HepG2 (cell line): ENCODE data around the gene FAM20A. TPM values are rescaled to one million over a fixed set of nuclear protein-coding genes. Genes with fewer than 3 reads are reported as not detected.

ENCODE experiments used
- ATAC-seq: fragments of 200-7000 bp; cut with Tn5 transposase; 3 replicates; pipeline ENCODE4 v1.9.1; 2020; ENCODE audit warnings: mild to moderate bottlenecking, moderate library complexity
- BruUV-seq: library from RNA; stranded (reverse); fragments of 400-500 nt; replicated peaks from 2 replicates; lab custom pipeline; 2021; lab: Mats Ljungman, UMichigan
- CTCF ChIA-PET: fragments of 300-600 bp; formaldehyde crosslinking; extraction: SDS; loops from one replicate; lab custom pipeline; 2021; ENCODE audit warnings: low total read pairs, inconsistent platforms, low intra/inter-chr PET ratio; lab: Yijun Ruan, JAX
- POLR2A ChIA-PET: fragments of 350-600 bp; sonication (Branson Sonifier 250); formaldehyde crosslinking; loops from one replicate; lab custom pipeline; 2020; ENCODE audit warnings: antibody characterized with exemption, inconsistent platforms; lab: Yijun Ruan, JAX
- DNase-seq: peaks from one replicate; pipeline ENCODE4 v3.0.0-alpha.2; 2015; ENCODE audit warnings: low spot score
- FAIRE-seq: peaks from 3 replicates; lab custom pipeline; 2011; peaks lifted over from hg19 to GRCh38; lab: Jason Lieb, UNC
- H2AFZ ChIP-seq: one replicate; pipeline ENCODE4 v1.6.1; 2011; ENCODE audit warnings: low read length, inconsistent platforms
- H3K27ac ChIP-seq: fragments of 300-600 bp; 3 replicates; pipeline ENCODE4 v1.8.0; 2011; ENCODE audit warnings: mixed run types, mild to moderate bottlenecking, mixed read lengths, low read length, inconsistent platforms; ENCODE audit not compliant: insufficient read depth; ENCODE audit errors: extremely low read length
- H3K27me3 ChIP-seq, 2 experiments: fragments of 200-600 bp in 1 of 2; 2 replicates in 1 of 2; 3 replicates in 1 of 2; pipeline versions ENCODE4 v1.6.0 to v1.8.0; 2011; ENCODE audit warnings: low read length in 2 of 2, mild to moderate bottlenecking in 2 of 2, moderate library complexity in 2 of 2, inconsistent platforms in 1 of 2; ENCODE audit not compliant: insufficient read depth in 2 of 2, control insufficient read depth in 1 of 2
- H3K36me3 ChIP-seq, 2 experiments: fragments of 200-600 bp in 1 of 2; replicated peaks in 1 of 2; 2 replicates in 1 of 2; 3 replicates in 1 of 2; pipeline versions ENCODE4 v1.5.1 to v1.8.0; 2011; ENCODE audit warnings: low read length in 2 of 2, inconsistent platforms in 1 of 2; ENCODE audit not compliant: insufficient read depth in 2 of 2, control insufficient read depth in 1 of 2
- H3K4me1 ChIP-seq: 2 replicates; pipeline ENCODE4 v1.5.1; 2012; ENCODE audit warnings: low read length, inconsistent platforms; ENCODE audit not compliant: insufficient read depth
- H3K4me2 ChIP-seq: 2 replicates; pipeline ENCODE4 v1.6.0; 2011; ENCODE audit warnings: low read depth, low read length, inconsistent platforms
- H3K4me3 ChIP-seq, 3 experiments: fragments of 200-600 bp in 1 of 3; sonication (generic), shearing (Covaris generic) in 1 of 3; replicated peaks in 1 of 3; 2 replicates each; pipeline ENCODE4 v1.5.1; 2011 to 2016; ENCODE audit warnings: low read length in 3 of 3, inconsistent platforms in 2 of 3, low read depth in 2 of 3, mild to moderate bottlenecking in 2 of 3, control low read depth in 1 of 3, mixed read lengths in 1 of 3; ENCODE audit not compliant: insufficient read depth in 1 of 3
- H3K79me2 ChIP-seq: one replicate; pipeline ENCODE4 v1.6.1; 2011; ENCODE audit warnings: low read length, inconsistent platforms; ENCODE audit not compliant: insufficient read depth
- H3K9ac ChIP-seq: 2 replicates; pipeline ENCODE4 v1.6.0; 2011; ENCODE audit warnings: mild to moderate bottlenecking, low read depth, low read length, inconsistent platforms; ENCODE audit not compliant: insufficient read depth
- H3K9me3 ChIP-seq: 2 replicates; pipeline ENCODE4 v1.5.1; 2012; ENCODE audit warnings: mild to moderate bottlenecking, low read length
- H4K20me1 ChIP-seq: 2 replicates; pipeline ENCODE4 v1.6.0; 2011; ENCODE audit warnings: inconsistent platforms, mild to moderate bottlenecking, low read length, moderate library complexity; ENCODE audit not compliant: insufficient read depth
- HNF4A ChIP-seq: sonication (generic); formaldehyde crosslinking; IDR thresholded peaks from 2 replicates; pipeline ENCODE4 v1.4.0; 2020; ENCODE audit warnings: missing genetic modification reagents
- NKX3-1 ChIP-seq: sonication (generic); formaldehyde crosslinking; IDR thresholded peaks from 2 replicates; pipeline ENCODE4 v1.5.0; 2020; ENCODE audit warnings: missing genetic modification reagents
- PAXIP1 ChIP-seq: sonication (generic); formaldehyde crosslinking; conservative IDR thresholded peaks from 2 replicates; pipeline ENCODE4 v1.4.0; 2020; ENCODE audit warnings: mild to moderate bottlenecking, missing genetic modification reagents, moderate library complexity
- ZNF383 ChIP-seq: sonication (generic); formaldehyde crosslinking; IDR thresholded peaks from 2 replicates; pipeline ENCODE4 v1.4.0; 2020; ENCODE audit warnings: missing genetic modification reagents, mild to moderate bottlenecking, borderline replicate concordance
- ZNF646 ChIP-seq: sonication (generic); formaldehyde crosslinking; IDR thresholded peaks from 2 replicates; pipeline ENCODE4 v1.9.0; 2021; ENCODE audit warnings: mild to moderate bottlenecking, missing genetic modification reagents
- ZNF652 ChIP-seq: IDR thresholded peaks from 2 replicates; pipeline ENCODE4 v1.6.1; 2016; ENCODE audit warnings: low read depth, borderline replicate concordance
- WGBS: methylation state at CpG from one replicate; pipeline ENCODE4 v1.1.6; 2017; ENCODE audit warnings: low lambda C conversion rate; 5-methylcytosine and 5-hydroxymethylcytosine counted together
- in situ Hi-C: cut with HindIII; loops from 2 replicates; pipeline ENCODE4 v1.10.0; 2017; ENCODE audit warnings: low pct_unique_long_range_greater_than_20kb; ENCODE audit not compliant: extremely low pct_ligation_motif_present
- intact Hi-C: fragments of 100-400 bp; cut with micrococcal nuclease; formaldehyde crosslinking; loops from one replicate; pipeline ENCODE4 v1.10.0; 2022; ENCODE audit not compliant: unreplicated experiment
- polyA plus RNA-seq, 8 experiments: library from polyadenylated mRNA; depleted of rRNA in 3 of 8; stranded (reverse) in 7 of 8; unstranded in 1 of 8; fragments of >200 nt; fragmentation: Illumina TruSeq in 4 of 8; extraction: Trizol in 4 of 8; gene quantifications; 2 replicates each; pipeline versions ENCODE4 v1.2.1 to v1.2.3, GENCODE V29; 2011 to 2016; ENCODE audit warnings: low read depth in 4 of 8, missing spikeins in 1 of 8, mixed read lengths in 1 of 8; ENCODE audit not compliant: insufficient read depth in 1 of 8
- total RNA-seq, 5 experiments: library from RNA; depleted of rRNA; stranded (reverse); fragments of >200 nt; fragmentation: Illumina TruSeq; extraction: Trizol; gene quantifications; 2 replicates each; pipeline ENCODE4 v1.2.3, GENCODE V29; 2016; ENCODE audit warnings: low read depth in 1 of 5
- TF ChIP-seq, protein P1 (sequence below): sonication (generic); formaldehyde crosslinking; IDR thresholded peaks from 2 replicates; pipeline ENCODE4 v1.4.0; 2020; ENCODE audit warnings: missing genetic modification reagents

The FAM20A gene
- total and polyA plus RNA-seq, 2 of the 13 experiments (the other 11 are each of a cell fraction or from before 2014, with no cell fraction given): 9.3 to 20.7 TPM

- no peak for ATAC-seq
- intact Hi-C loops: loop anchor here (2.0 to 5.0 kb wide), 4 partner anchors 67 to 157 kb away; partner anchors contain the start of gene PRKAR1A
- ChIA-PET POLR2A (interaction anchor here (1.0 to 4.7 kb wide), 8 partner anchors 10 to 647 kb away, joined by 3 to 27 read pairs (median 6); no protein-coding TSS in a partner anchor), CTCF (no interaction called here)
- WGBS: 67% methylated on average over 6 of the region's 6 CpGs
- Histone ChIP-seq H3K4me2 (peak overlapping the region; percentile 79), H2AFZ (no peak overlapping the region), H3K27me3 (peaks cover 3 to 11% of the 10 kb centered on the region in 2 experiments; a peak in 1 of 5 replicates), H3K9ac (peak overlapping the region; percentile 74; the same call in 1 of the 2 replicates), H3K27ac (no peak overlapping the region), H4K20me1 (no peaks in the 10 kb centered on the region), H3K9me3 (no peaks in the 10 kb centered on the region), H3K36me3 (no peaks in the 10 kb centered on the region), H3K4me1 (peaks cover 57% of the 10 kb centered on the region), H3K4me3 (peak overlapping the region; percentile 60 to 79 (median 61); a peak in 3 of 6 replicates), H3K79me2 (peaks cover 3% of the 10 kb centered on the region)
- in situ Hi-C loops: no loop called here
- no TSS peak for BruUV-seq
- DNase-seq: no peak
- no peak for FAIRE-seq
- TF ChIP-seq ZNF652 (CRISPR knock-in tag) (peak; percentile 74), NKX3-1 (CRISPR knock-in tag) (no peak), ZNF383 (CRISPR knock-in tag) (no peak), ZNF646 (CRISPR knock-in tag) (no peak), PAXIP1 (no peak), HNF4A (no peak)
- TF ChIP-seq, protein P1, sequence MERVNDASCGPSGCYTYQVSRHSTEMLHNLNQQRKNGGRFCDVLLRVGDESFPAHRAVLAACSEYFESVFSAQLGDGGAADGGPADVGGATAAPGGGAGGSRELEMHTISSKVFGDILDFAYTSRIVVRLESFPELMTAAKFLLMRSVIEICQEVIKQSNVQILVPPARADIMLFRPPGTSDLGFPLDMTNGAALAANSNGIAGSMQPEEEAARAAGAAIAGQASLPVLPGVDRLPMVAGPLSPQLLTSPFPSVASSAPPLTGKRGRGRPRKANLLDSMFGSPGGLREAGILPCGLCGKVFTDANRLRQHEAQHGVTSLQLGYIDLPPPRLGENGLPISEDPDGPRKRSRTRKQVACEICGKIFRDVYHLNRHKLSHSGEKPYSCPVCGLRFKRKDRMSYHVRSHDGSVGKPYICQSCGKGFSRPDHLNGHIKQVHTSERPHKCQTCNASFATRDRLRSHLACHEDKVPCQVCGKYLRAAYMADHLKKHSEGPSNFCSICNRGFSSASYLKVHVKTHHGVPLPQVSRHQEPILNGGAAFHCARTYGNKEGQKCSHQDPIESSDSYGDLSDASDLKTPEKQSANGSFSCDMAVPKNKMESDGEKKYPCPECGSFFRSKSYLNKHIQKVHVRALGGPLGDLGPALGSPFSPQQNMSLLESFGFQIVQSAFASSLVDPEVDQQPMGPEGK: peak; percentile 5
These were observed 560 bp upstream of the FAM20A start for GRCh38 chr17:68601565-68602288.
